HL-60 (cell line): ENCODE results near the gene CAPN8.

ENCODE experiments used
- GABPA ChIP-seq: IDR thresholded peaks from 2 replicates; pipeline ENCODE4 v1.6.1; 2012; ENCODE audit warnings: low read depth
- POLR2AphosphoS5 ChIP-seq: IDR thresholded peaks from 2 replicates; pipeline ENCODE4 v1.6.1; 2012; ENCODE audit warnings: low read depth
- TF ChIP-seq, protein P1 (sequence below): IDR thresholded peaks from one replicate; pipeline ENCODE4 v1.5.1; 2011; ENCODE audit warnings: low read length, control low read depth, inconsistent platforms; ENCODE audit not compliant: insufficient read depth

DNA sequence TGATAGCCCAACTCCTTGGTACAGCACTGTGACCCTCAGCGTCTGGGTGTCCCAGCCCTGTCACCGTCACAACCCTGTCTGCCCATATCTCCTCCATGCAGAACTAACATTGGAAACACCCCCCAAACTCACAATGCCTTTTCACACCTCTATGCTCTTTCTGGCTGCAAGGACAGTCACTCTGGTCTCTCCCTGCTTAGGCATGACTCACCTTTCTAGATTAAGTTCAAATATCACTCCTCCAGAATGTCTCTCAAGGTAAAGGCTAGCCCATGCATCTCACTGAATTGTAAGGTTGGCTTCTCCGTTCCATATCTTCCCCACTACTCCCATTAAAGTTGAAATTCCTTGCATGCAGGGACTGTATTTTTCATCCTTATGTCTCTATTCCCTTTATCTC is 17.0 kb upstream of the CAPN8 start:
- TF ChIP-seq, protein P1, sequence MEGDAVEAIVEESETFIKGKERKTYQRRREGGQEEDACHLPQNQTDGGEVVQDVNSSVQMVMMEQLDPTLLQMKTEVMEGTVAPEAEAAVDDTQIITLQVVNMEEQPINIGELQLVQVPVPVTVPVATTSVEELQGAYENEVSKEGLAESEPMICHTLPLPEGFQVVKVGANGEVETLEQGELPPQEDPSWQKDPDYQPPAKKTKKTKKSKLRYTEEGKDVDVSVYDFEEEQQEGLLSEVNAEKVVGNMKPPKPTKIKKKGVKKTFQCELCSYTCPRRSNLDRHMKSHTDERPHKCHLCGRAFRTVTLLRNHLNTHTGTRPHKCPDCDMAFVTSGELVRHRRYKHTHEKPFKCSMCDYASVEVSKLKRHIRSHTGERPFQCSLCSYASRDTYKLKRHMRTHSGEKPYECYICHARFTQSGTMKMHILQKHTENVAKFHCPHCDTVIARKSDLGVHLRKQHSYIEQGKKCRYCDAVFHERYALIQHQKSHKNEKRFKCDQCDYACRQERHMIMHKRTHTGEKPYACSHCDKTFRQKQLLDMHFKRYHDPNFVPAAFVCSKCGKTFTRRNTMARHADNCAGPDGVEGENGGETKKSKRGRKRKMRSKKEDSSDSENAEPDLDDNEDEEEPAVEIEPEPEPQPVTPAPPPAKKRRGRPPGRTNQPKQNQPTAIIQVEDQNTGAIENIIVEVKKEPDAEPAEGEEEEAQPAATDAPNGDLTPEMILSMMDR: no peak
- TF ChIP-seq POLR2AphosphoS5 (no peak), GABPA (no peak)
